ENCODE results near the gene ATG2A.
"Not testable (repeated sequence)": the region's sequence is repeated elsewhere in the genome, so short reads cannot be mapped to it uniquely, and the experiment has no call there.

The ATG2A gene

GRCh38 chr11:64848826-64849597 is 68.0 kb downstream of the ATG2A start:
- Histone ChIP-seq H3K27me3 (replicated peaks; ENCODE audit: control insufficient read depth, insufficient read depth, low read length) (no peaks in the 10 kb centered on the region), H3K9ac (ENCODE audit: low read length) (no peak overlapping the region), H3K4me3 (ENCODE audit: low read length) (no peak overlapping the region), H3K4me1 (ENCODE audit: control insufficient read depth, insufficient read depth, low read length) (peaks cover 11% of the 10 kb centered on the region), H3K36me3 (ENCODE audit: control insufficient read depth, insufficient read depth, low read length, severe bottlenecking) (peaks cover 8% of the 10 kb centered on the region), H3K9me3 (ENCODE audit: control insufficient read depth, low read length) (no peaks in the 10 kb centered on the region)
- DNase-seq (ENCODE audit: low read depth): no peak

DNA sequence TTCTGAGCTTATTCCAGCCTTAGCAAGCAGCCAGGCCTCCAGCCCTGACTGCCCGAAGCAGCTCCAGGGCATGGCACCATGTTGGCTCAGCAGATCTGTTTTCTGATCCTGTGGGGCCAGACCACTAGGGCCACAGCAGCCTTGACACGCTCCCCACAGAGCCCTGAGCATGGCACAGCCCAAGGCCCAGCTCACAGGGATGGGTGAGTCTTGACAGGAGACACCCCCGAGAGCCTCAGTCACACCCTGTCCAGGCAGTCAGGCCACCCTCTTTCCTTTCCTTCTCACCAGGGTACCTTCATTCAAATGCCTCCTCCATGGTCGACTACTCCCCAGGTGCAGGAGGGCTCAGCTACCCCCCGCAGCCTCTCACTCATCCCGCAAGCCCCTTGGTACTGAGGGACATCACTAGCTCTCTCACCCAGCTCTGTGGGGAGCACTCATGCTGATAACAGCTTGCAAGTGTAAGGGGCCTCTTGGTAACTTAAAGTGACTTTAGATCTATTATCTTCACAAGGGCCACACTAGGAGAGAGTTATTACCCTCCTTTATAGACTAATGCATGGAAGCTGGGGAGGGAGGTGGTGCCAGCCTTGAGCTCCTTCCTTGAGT is 68.7 kb downstream of the ATG2A start:
- no peak overlapping the region for H3K4me3 ChIP-seq (ENCODE audit: low read length)
- peaks cover 3% of the 10 kb centered on the region for H3K36me3 ChIP-seq (ENCODE audit: control insufficient read depth, insufficient read depth, low read length, severe bottlenecking)
- no peaks in the 10 kb centered on the region for H3K9me3 ChIP-seq (ENCODE audit: control insufficient read depth, low read length)
- H3K9ac ChIP-seq (ENCODE audit: low read length): no peak overlapping the region
- H3K4me1 ChIP-seq (ENCODE audit: control insufficient read depth, insufficient read depth, low read length): peaks cover 11% of the 10 kb centered on the region
- H3K27me3 ChIP-seq (replicated peaks; ENCODE audit: control insufficient read depth, insufficient read depth, low read length): no peaks in the 10 kb centered on the region
- no peak for DNase-seq (ENCODE audit: low read depth)

DNA sequence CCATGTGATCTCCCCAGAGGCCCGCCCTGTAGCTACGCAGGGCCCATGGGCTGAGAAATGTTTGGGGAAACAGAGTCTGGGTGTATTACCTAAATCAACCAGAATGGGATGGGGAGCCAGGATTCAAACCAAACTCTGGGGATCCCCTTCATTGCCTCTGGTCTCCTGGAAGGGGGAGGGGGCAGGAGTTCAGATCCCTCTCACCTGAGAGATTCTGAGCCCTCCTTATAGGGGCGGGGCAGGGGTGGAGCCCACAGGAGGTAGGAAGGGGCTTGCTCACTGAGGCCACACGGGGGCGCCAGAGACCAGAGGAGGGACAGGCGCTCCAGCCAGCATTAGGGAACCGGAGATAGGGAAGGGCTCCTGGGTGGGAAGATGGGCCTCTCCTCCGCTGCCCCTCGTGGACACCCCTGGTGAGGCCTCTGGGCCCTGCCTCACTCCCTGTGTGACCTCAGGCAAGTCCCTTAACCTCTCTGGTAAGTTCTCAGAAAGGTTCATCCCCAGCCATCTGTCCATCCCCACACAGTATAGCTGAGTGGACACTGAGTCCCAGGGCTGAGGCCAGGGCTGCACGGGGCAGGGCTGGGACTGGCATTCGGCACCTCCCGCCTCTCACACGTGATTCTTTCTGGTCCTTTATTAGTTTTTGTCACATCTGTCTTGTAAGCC is 69.9 kb downstream of the ATG2A start:
- Histone ChIP-seq H3K27me3 (replicated peaks; ENCODE audit: control insufficient read depth, insufficient read depth, low read length) (no peaks in the 10 kb centered on the region), H3K4me3 (ENCODE audit: low read length) (no peak overlapping the region), H3K9me3 (ENCODE audit: control insufficient read depth, low read length) (no peaks in the 10 kb centered on the region), H3K9ac (ENCODE audit: low read length) (peak overlapping the region; percentile 17), H3K4me1 (ENCODE audit: control insufficient read depth, insufficient read depth, low read length) (peaks cover 11% of the 10 kb centered on the region), H3K36me3 (ENCODE audit: control insufficient read depth, insufficient read depth, low read length, severe bottlenecking) (no peaks in the 10 kb centered on the region)
- DNase-seq (ENCODE audit: low read depth): peak; percentile 98

DNA sequence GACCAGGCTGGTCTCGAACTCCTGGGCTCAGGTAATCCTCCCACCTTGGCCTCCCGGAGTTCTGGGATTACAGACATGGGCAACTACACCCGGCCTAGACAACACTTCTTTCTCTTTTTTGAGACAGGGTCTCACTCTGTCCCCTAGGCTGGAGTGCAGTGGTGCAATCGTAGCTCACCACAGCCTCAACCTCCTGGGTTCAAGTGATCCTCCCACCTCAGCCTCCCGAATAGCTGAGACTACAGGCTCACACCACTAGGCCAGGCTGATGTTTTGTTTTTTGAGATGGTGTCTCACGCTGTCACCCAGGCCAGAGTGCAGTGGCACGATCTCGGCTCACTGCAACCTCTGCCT is 71.3 kb downstream of the ATG2A start:
- not testable (repeated sequence) for H3K36me3 ChIP-seq (ENCODE audit: control insufficient read depth, insufficient read depth, low read length, severe bottlenecking); H3K27me3 ChIP-seq (replicated peaks; ENCODE audit: control insufficient read depth, insufficient read depth, low read length); H3K4me3 ChIP-seq (ENCODE audit: low read length); DNase-seq (ENCODE audit: low read depth); H3K9me3 ChIP-seq (ENCODE audit: control insufficient read depth, low read length); H3K9ac ChIP-seq (ENCODE audit: low read length)
- peaks cover 11% of the 10 kb centered on the region for H3K4me1 ChIP-seq (ENCODE audit: control insufficient read depth, insufficient read depth, low read length)

DNA sequence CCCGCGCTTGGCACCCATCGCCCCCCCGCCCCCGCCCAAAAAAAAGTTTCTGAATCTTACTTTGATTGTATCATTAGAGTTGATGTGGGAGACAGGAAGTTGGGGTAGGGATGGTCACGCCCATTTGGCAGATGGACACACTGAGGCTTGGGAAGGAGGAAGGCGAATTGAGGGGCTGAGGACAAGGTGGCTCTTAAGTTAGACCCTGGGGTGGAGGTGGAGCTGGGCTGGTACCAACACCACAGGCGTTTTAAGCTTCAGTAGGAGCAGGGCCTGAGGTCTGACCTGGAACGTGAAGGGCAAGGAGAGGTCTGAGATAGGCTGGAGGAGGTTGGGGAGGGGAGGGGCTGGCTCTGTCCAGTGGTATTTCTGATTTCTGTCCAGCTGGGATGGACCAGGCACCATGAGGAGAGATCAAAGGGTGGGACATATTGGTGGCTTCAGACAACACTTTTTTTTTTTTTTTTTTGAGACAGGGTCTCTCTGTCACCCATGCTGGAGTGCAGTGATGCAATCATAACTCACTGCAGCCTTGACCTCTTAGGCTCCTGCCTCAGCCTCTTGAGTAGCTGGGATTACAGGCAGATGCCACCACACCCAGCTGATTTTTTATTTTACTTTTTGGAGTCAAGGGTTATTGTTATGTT is 71.8 kb downstream of the ATG2A start:
- Histone ChIP-seq H3K9ac (ENCODE audit: low read length) (no peak overlapping the region), H3K4me1 (ENCODE audit: control insufficient read depth, insufficient read depth, low read length) (peaks cover 11% of the 10 kb centered on the region), H3K4me3 (ENCODE audit: low read length) (no peak overlapping the region), H3K9me3 (ENCODE audit: control insufficient read depth, low read length) (no peaks in the 10 kb centered on the region), H3K36me3 (ENCODE audit: control insufficient read depth, insufficient read depth, low read length, severe bottlenecking) (no peaks in the 10 kb centered on the region), H3K27me3 (replicated peaks; ENCODE audit: control insufficient read depth, insufficient read depth, low read length) (no peaks in the 10 kb centered on the region)
- no peak for DNase-seq (ENCODE audit: low read depth)

All from adipocyte (in vitro differentiated cells).